ENCODE data around the gene SLC12A6.

The SLC12A6 gene

GRCh38 chr15:34329006-34329405 lies 8.6 kb downstream of the SLC12A6 start:
- no peaks in the 10 kb centered on the region for H3K27me3 ChIP-seq

GRCh38 chr15:34327906-34328305 lies 9.7 kb downstream of the SLC12A6 start:
- Histone ChIP-seq H3K4me1 (ENCODE audit: control insufficient read depth in 1 of 2, insufficient read depth in 1 of 2, low read depth in 1 of 2, low read length in 1 of 2) (peaks cover 55 to 82% of the 10 kb centered on the region in 2 experiments), H3K27me3 (no peaks in the 10 kb centered on the region), H3K4me3 (ENCODE audit: low read depth in 1 of 2, low read length in 1 of 2) (no peak overlapping the region), H3K36me3 (peaks cover 9% of the 10 kb centered on the region), H3K9me3 (no peaks in the 10 kb centered on the region), H3K27ac (peak overlapping the region; percentile 99)
- TF ChIP-seq CTCF (IDR thresholded peaks at IDR 0.05), result no peak

More at GRCh38 chr15:34329006-34329405, 8.6 kb downstream of the SLC12A6 start:
- TF ChIP-seq CTCF (IDR thresholded peaks at IDR 0.05), result no peak
- Histone ChIP-seq H3K9me3 (no peaks in the 10 kb centered on the region), H3K27ac (peak overlapping the region; percentile 99), H3K4me3 (ENCODE audit: low read depth in 1 of 2, low read length in 1 of 2) (no peak overlapping the region), H3K36me3 (peaks cover 9% of the 10 kb centered on the region), H3K4me1 (ENCODE audit: control insufficient read depth in 1 of 2, insufficient read depth in 1 of 2, low read depth in 1 of 2, low read length in 1 of 2) (peaks cover 60 to 83% of the 10 kb centered on the region in 2 experiments)

GRCh38 chr15:34325368-34325767 lies 12.2 kb downstream of the SLC12A6 start:
- no peak for TF ChIP-seq CTCF (IDR thresholded peaks at IDR 0.05)
- H3K27ac ChIP-seq, result peak overlapping the region; percentile 51
- no peaks in the 10 kb centered on the region for H3K9me3 ChIP-seq
- H3K4me1 ChIP-seq (ENCODE audit: control insufficient read depth in 1 of 2, insufficient read depth in 1 of 2, low read depth in 1 of 2, low read length in 1 of 2), result peaks cover 49 to 62% of the 10 kb centered on the region in 2 experiments
- no peak overlapping the region for H3K4me3 ChIP-seq (ENCODE audit: low read depth in 1 of 2, low read length in 1 of 2)
- H3K27me3 ChIP-seq, result no peaks in the 10 kb centered on the region
- H3K36me3 ChIP-seq, result no peaks in the 10 kb centered on the region

GRCh38 chr15:34324933-34325332 lies 12.6 kb downstream of the SLC12A6 start:
- Histone ChIP-seq H3K4me1 (ENCODE audit: control insufficient read depth in 1 of 2, insufficient read depth in 1 of 2, low read depth in 1 of 2, low read length in 1 of 2) (peaks cover 44 to 58% of the 10 kb centered on the region in 2 experiments), H3K9me3 (no peaks in the 10 kb centered on the region), H3K36me3 (no peaks in the 10 kb centered on the region), H3K4me3 (ENCODE audit: low read depth in 1 of 2, low read length in 1 of 2) (no peak overlapping the region), H3K27me3 (no peaks in the 10 kb centered on the region), H3K27ac (peak overlapping the region; percentile 51)
- TF ChIP-seq CTCF (IDR thresholded peaks at IDR 0.05), result no peak

GRCh38 chr15:34323217-34323616 lies 14.4 kb downstream of the SLC12A6 start:
- Histone ChIP-seq H3K27me3 (no peaks in the 10 kb centered on the region), H3K27ac (peak overlapping the region; percentile 45), H3K9me3 (no peaks in the 10 kb centered on the region), H3K36me3 (no peaks in the 10 kb centered on the region), H3K4me1 (ENCODE audit: control insufficient read depth in 1 of 2, insufficient read depth in 1 of 2, low read depth in 1 of 2, low read length in 1 of 2) (peaks cover 40 to 54% of the 10 kb centered on the region in 2 experiments), H3K4me3 (ENCODE audit: low read depth in 1 of 2, low read length in 1 of 2) (no peak overlapping the region)
- no peak for TF ChIP-seq CTCF (IDR thresholded peaks at IDR 0.05)
